ENCODE data around the gene FOXP4.

FOXP4 gene

GRCh38 chr6:41629128-41629527, 82.9 kb downstream of the FOXP4 start:
- H3K27ac Mint-ChIP-seq, result no peak overlapping the region
- H3K9me3 Mint-ChIP-seq, result no peaks in the 10 kb centered on the region
- H3K36me3 Mint-ChIP-seq (ENCODE audit: low read depth), result no peaks in the 10 kb centered on the region
- peaks cover 17% of the 10 kb centered on the region for H3K27me3 Mint-ChIP-seq (ENCODE audit: low read depth)
- no peak for DNase-seq (ENCODE audit: low spot score)
- no peak overlapping the region for H3K4me3 Mint-ChIP-seq
- H3K4me1 Mint-ChIP-seq (ENCODE audit: low read depth), result peaks cover 4% of the 10 kb centered on the region

- Mint-ChIP-seq H3K36me3 (ENCODE audit: low read depth) (no peaks in the 10 kb centered on the region), H3K27ac (no peak overlapping the region), H3K9me3 (no peaks in the 10 kb centered on the region), H3K27me3 (ENCODE audit: low read depth) (peaks cover 26% of the 10 kb centered on the region), H3K4me1 (ENCODE audit: low read depth) (peaks cover 1% of the 10 kb centered on the region), H3K4me3 (no peak overlapping the region)
- no peak for DNase-seq (ENCODE audit: low spot score)
Measured at GRCh38 chr6:41630069-41630468, 83.9 kb downstream of the FOXP4 start.

- no peaks in the 10 kb centered on the region for H3K9me3 Mint-ChIP-seq
- H3K27me3 Mint-ChIP-seq (ENCODE audit: low read depth), result peaks cover 34% of the 10 kb centered on the region
- H3K4me1 Mint-ChIP-seq (ENCODE audit: low read depth), result no peaks in the 10 kb centered on the region
- H3K36me3 Mint-ChIP-seq (ENCODE audit: low read depth), result no peaks in the 10 kb centered on the region
- DNase-seq (ENCODE audit: low spot score), result no peak
- no peak overlapping the region for H3K4me3 Mint-ChIP-seq
- no peak overlapping the region for H3K27ac Mint-ChIP-seq
Measured at GRCh38 chr6:41630946-41631345, 84.8 kb downstream of the FOXP4 start.

- Mint-ChIP-seq H3K9me3 (no peaks in the 10 kb centered on the region), H3K27me3 (ENCODE audit: low read depth) (peaks cover 48% of the 10 kb centered on the region), H3K27ac (no peak overlapping the region), H3K4me3 (no peak overlapping the region), H3K4me1 (ENCODE audit: low read depth) (no peaks in the 10 kb centered on the region), H3K36me3 (ENCODE audit: low read depth) (no peaks in the 10 kb centered on the region)
- no peak for DNase-seq (ENCODE audit: low spot score)
Measured at GRCh38 chr6:41633056-41633634, 87.0 kb downstream of the FOXP4 start.

GRCh38 chr6:41634657-41635056, 88.5 kb downstream of the FOXP4 start:
- Mint-ChIP-seq H3K4me1 (ENCODE audit: low read depth) (no peaks in the 10 kb centered on the region), H3K4me3 (no peak overlapping the region), H3K27me3 (ENCODE audit: low read depth) (peaks cover 58% of the 10 kb centered on the region), H3K36me3 (ENCODE audit: low read depth) (no peaks in the 10 kb centered on the region), H3K27ac (no peak overlapping the region), H3K9me3 (no peaks in the 10 kb centered on the region)
- no peak for DNase-seq (ENCODE audit: low spot score)

- Mint-ChIP-seq H3K27me3 (ENCODE audit: low read depth) (peaks cover 65% of the 10 kb centered on the region), H3K27ac (no peak overlapping the region), H3K4me1 (ENCODE audit: low read depth) (no peaks in the 10 kb centered on the region), H3K9me3 (no peaks in the 10 kb centered on the region), H3K36me3 (ENCODE audit: low read depth) (no peaks in the 10 kb centered on the region), H3K4me3 (no peak overlapping the region)
- DNase-seq (ENCODE audit: low spot score), result no peak
Measured at GRCh38 chr6:41635365-41635764, 89.2 kb downstream of the FOXP4 start.

- no peak for DNase-seq (ENCODE audit: low spot score)
- H3K36me3 Mint-ChIP-seq (ENCODE audit: low read depth), result no peaks in the 10 kb centered on the region
- no peaks in the 10 kb centered on the region for H3K9me3 Mint-ChIP-seq
- no peaks in the 10 kb centered on the region for H3K4me1 Mint-ChIP-seq (ENCODE audit: low read depth)
- H3K27ac Mint-ChIP-seq, result no peak overlapping the region
- H3K4me3 Mint-ChIP-seq, result no peak overlapping the region
- H3K27me3 Mint-ChIP-seq (ENCODE audit: low read depth), result peaks cover 74% of the 10 kb centered on the region
Measured at GRCh38 chr6:41636833-41637193, 90.6 kb downstream of the FOXP4 start.

- Mint-ChIP-seq H3K36me3 (ENCODE audit: low read depth) (no peaks in the 10 kb centered on the region), H3K27ac (no peak overlapping the region), H3K4me1 (ENCODE audit: low read depth) (no peaks in the 10 kb centered on the region), H3K4me3 (no peak overlapping the region), H3K9me3 (no peaks in the 10 kb centered on the region), H3K27me3 (ENCODE audit: low read depth) (peaks cover 78% of the 10 kb centered on the region)
- no peak for DNase-seq (ENCODE audit: low spot score)
Measured at GRCh38 chr6:41637194-41638001, 91.2 kb downstream of the FOXP4 start.

GRCh38 chr6:41638002-41638934, 92.1 kb downstream of the FOXP4 start, which contains the start of gene MDFI:
Gene MDFI, plus strand, starts transcription at chr6:41638468. Its CDS starts 282 bp downstream, at chr6:41638750.
- DNase-seq (ENCODE audit: low spot score), result no peak
- Mint-ChIP-seq H3K4me3 (no peak within 1 kb of the TSS), H3K4me1 (ENCODE audit: low read depth) (no peaks in the 10 kb centered on the region), H3K27me3 (ENCODE audit: low read depth) (peaks cover 75% of the 10 kb centered on the region), H3K36me3 (ENCODE audit: low read depth) (no peaks in the 10 kb centered on the region), H3K9me3 (no peaks in the 10 kb centered on the region), H3K27ac (no peak within 1 kb of the TSS)

- Mint-ChIP-seq H3K27ac (no peak overlapping the region), H3K27me3 (ENCODE audit: low read depth) (peaks cover 70% of the 10 kb centered on the region), H3K4me3 (no peak overlapping the region), H3K4me1 (ENCODE audit: low read depth) (no peaks in the 10 kb centered on the region), H3K36me3 (ENCODE audit: low read depth) (no peaks in the 10 kb centered on the region), H3K9me3 (no peaks in the 10 kb centered on the region)
- no peak for DNase-seq (ENCODE audit: low spot score)
Measured at GRCh38 chr6:41638935-41639808, 93.0 kb downstream of the FOXP4 start.

GRCh38 chr6:41639809-41640371, 93.7 kb downstream of the FOXP4 start:
- no peaks in the 10 kb centered on the region for H3K4me1 Mint-ChIP-seq (ENCODE audit: low read depth)
- no peak overlapping the region for H3K27ac Mint-ChIP-seq
- peaks cover 64% of the 10 kb centered on the region for H3K27me3 Mint-ChIP-seq (ENCODE audit: low read depth)
- no peak overlapping the region for H3K4me3 Mint-ChIP-seq
- no peaks in the 10 kb centered on the region for H3K36me3 Mint-ChIP-seq (ENCODE audit: low read depth)
- no peaks in the 10 kb centered on the region for H3K9me3 Mint-ChIP-seq
- no peak for DNase-seq (ENCODE audit: low spot score)

- Mint-ChIP-seq H3K27ac (no peak overlapping the region), H3K36me3 (ENCODE audit: low read depth) (no peaks in the 10 kb centered on the region), H3K4me1 (ENCODE audit: low read depth) (no peaks in the 10 kb centered on the region), H3K27me3 (ENCODE audit: low read depth) (peaks cover 61% of the 10 kb centered on the region), H3K4me3 (no peak overlapping the region), H3K9me3 (no peaks in the 10 kb centered on the region)
- DNase-seq (ENCODE audit: low spot score), result no peak
Measured at GRCh38 chr6:41640426-41640825, 94.2 kb downstream of the FOXP4 start.

GRCh38 chr6:41641352-41641925, 95.3 kb downstream of the FOXP4 start:
- Mint-ChIP-seq H3K4me3 (no peak overlapping the region), H3K9me3 (no peaks in the 10 kb centered on the region), H3K36me3 (ENCODE audit: low read depth) (no peaks in the 10 kb centered on the region), H3K27ac (no peak overlapping the region), H3K4me1 (ENCODE audit: low read depth) (no peaks in the 10 kb centered on the region), H3K27me3 (ENCODE audit: low read depth) (peaks cover 54% of the 10 kb centered on the region)
- DNase-seq (ENCODE audit: low spot score), result no peak

All from T-helper 2 cell treated with Interferon-gamma antibody and Interleukin-4, amounts not matched to agents 5 μg/mL and 100 μg/mL, for 36 hours (primary cell).